ENCODE results near the gene DPP6. TPM values are rescaled to one million over a fixed set of nuclear protein-coding genes. Genes with fewer than 3 reads are reported as not detected.

Gene DPP6
- total and polyA plus RNA-seq, 9 donors: 0.22 to 3.9 (median 1.3) TPM; not detected in 1

- Histone ChIP-seq H3K4me3 (no peak overlapping the region), H3K9me3 (no peaks in the 10 kb centered on the region), H3K27ac (no peak overlapping the region), H3K27me3 (no peaks in the 10 kb centered on the region), H3K36me3 (no peaks in the 10 kb centered on the region), H3K4me1 (ENCODE audit: insufficient read depth) (no peaks in the 10 kb centered on the region)
- TF ChIP-seq CTCF (IDR thresholded peaks at IDR 0.05) (no peak), EP300 (IDR thresholded peaks at IDR 0.05) (no peak), POLR2A (IDR thresholded peaks at IDR 0.05) (no peak)
- intact Hi-C loops (cut with DNase I): no loop called here
- DNase-seq: no peak
- WGBS, 3 donors: 33 to 41% (median 36%) methylated on average over 10 of the region's 10 CpGs
Measured at GRCh38 chr7:154684666-154685563, 632.7 kb downstream of the DPP6 start.

DNA sequence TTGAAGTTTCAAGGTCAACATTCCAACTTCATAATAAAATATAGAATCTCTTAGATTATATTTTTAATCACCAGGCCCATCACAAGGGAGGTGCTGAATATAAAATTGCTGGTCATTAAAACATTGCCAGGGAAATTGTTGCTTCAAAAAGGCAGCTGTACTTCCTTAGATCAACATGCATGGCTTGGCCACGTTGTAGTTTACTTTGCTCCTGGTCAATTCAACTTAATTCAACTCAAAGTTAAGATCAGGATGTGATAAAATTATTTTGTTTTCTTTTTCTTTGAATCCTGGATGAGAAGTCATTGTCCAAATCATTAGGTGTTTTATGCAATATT, 633.3 kb downstream of the DPP6 start:
- whole genome bisulfite sequencing, 3 donors: 10 to 22% (median 11%) methylated on average over 1 of the region's 1 CpG
- intact Hi-C loops (cut with DNase I): no loop called here
- no peak for DNase-seq
- Histone ChIP-seq H3K4me1 (ENCODE audit: insufficient read depth) (no peaks in the 10 kb centered on the region), H3K4me3 (no peak overlapping the region), H3K9me3 (no peaks in the 10 kb centered on the region), H3K27me3 (no peaks in the 10 kb centered on the region), H3K27ac (no peak overlapping the region), H3K36me3 (no peaks in the 10 kb centered on the region)
- TF ChIP-seq CTCF (IDR thresholded peaks at IDR 0.05): no peak
- TF ChIP-seq POLR2A (IDR thresholded peaks at IDR 0.05): no peak
- TF ChIP-seq EP300 (IDR thresholded peaks at IDR 0.05): no peak

- 4 to 13% (median 7%) methylated on average over 4 of the region's 4 CpGs for WGBS, 3 donors
- DNase-seq: no peak
- no peaks in the 10 kb centered on the region for H3K27me3 ChIP-seq
- no peak for TF ChIP-seq CTCF (IDR thresholded peaks at IDR 0.05)
- TF ChIP-seq EP300 (IDR thresholded peaks at IDR 0.05): no peak
- TF ChIP-seq POLR2A (IDR thresholded peaks at IDR 0.05): no peak
- intact Hi-C loops (cut with DNase I): no loop called here
- no peak overlapping the region for H3K4me3 ChIP-seq
- H3K27ac ChIP-seq: no peak overlapping the region
- H3K36me3 ChIP-seq: no peaks in the 10 kb centered on the region
- H3K4me1 ChIP-seq (ENCODE audit: insufficient read depth): no peaks in the 10 kb centered on the region
- no peaks in the 10 kb centered on the region for H3K9me3 ChIP-seq
Measured at GRCh38 chr7:154686305-154686704, 634.1 kb downstream of the DPP6 start.

DNA sequence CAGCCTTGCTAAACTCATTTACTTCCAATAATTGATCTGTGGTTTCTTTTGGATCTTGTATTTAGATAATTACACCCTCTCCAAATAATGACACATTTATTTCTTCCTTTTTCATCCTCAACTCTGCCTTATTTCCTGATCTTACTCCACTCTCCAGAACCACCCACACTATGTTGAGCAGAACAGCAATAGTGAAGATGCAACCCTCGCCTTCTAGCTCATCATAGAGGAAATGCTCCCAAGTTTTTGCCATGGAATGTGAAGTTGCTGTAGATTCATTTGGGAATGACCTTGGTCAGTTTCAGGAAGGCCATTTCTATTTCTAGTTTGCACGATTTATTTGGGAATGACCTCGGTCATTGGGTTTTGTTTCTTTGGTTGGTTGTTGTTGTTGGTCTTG, 636.8 kb downstream of the DPP6 start:
- DNase-seq: no peak
- 50 to 64% (median 52%) methylated on average over 3 of the region's 3 CpGs for WGBS, 3 donors

More for the DNA sequence above, 636.8 kb downstream of the DPP6 start:
- H3K9me3 ChIP-seq: no peaks in the 10 kb centered on the region
- no peak for TF ChIP-seq CTCF (IDR thresholded peaks at IDR 0.05)
- TF ChIP-seq POLR2A (IDR thresholded peaks at IDR 0.05): no peak
- no peak for TF ChIP-seq EP300 (IDR thresholded peaks at IDR 0.05)
- no peaks in the 10 kb centered on the region for H3K4me1 ChIP-seq (ENCODE audit: insufficient read depth)
- H3K27me3 ChIP-seq: no peaks in the 10 kb centered on the region
- H3K27ac ChIP-seq: no peak overlapping the region
- intact Hi-C loops (cut with DNase I): no loop called here
- H3K4me3 ChIP-seq: no peak overlapping the region
- H3K36me3 ChIP-seq: no peaks in the 10 kb centered on the region

All from ovary (tissue), 9 donors.